ENCODE data around the gene SBNO2.

GRCh38 chr19:1177322-1178114, 3.5 kb upstream of the SBNO2 start:
- TF ChIP-seq CTCF (IDR thresholded peaks at IDR 0.05; ENCODE audit: borderline replicate concordance, extremely low read depth, low read length, poor library complexity, severe bottlenecking) (no peak), EZH2 (IDR thresholded peaks at IDR 0.05; ENCODE audit: borderline replicate concordance, low read depth, low read length, severe bottlenecking) (no peak)
